ENCODE measurements around the gene SEMA3A.
A peak's percentile ranks its signal among the peaks of the same experiment; 100 is the strongest.
"Not testable (repeated sequence)": the region's sequence is repeated elsewhere in the genome, so short reads cannot be mapped to it uniquely, and the experiment has no call there.

The SEMA3A gene

DNA sequence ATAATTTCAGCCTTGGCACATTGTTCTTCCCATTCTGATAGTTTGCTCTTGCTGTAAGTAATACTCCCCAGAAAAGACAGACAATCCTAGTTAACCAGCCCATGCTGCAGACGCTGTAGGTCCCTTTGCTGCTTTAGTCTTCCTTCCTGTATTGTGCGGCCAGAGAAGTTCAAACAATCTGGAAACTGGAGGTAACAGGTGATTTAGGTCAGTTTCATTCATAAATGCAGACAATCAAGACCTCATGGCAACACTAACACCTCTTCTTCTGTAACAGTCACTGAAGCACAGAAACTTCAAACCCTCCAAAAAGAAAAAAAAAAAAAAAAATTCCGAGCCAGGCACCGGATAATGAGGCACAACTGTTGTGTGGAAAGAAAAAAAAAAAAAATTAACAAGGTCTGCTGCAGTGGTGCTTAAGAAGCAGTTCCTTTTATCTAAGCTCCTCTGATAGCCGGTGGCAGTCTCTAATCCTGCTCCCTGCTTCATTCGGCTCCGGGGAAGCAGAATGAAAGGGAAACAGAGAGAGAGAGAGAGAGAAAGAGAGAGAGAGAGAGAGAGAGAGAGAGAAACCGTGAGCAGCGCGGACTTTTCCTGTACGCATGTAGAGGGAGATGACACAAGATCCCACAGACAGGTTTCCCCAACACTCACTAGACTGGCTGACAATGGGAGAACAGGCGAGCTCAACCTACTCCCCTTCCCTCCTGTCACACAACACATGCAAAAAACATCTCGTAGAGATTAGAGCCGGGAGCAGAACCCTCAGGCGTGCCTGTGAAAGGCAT lies at the start of gene SEMA3A:
SEMA3A (minus strand) TSS at position 306 of the 788 bp plus-strand sequence; CDS start at position 103, 203 bp downstream.
- peak; percentile 84 for ATAC-seq
- TF ChIP-seq ESRRG (CRISPR knock-in tag; IDR thresholded peaks at IDR 0.05) (no peak), CSRNP3 (CRISPR knock-in tag; IDR thresholded peaks at IDR 0.05) (no peak), TCF4 (CRISPR knock-in tag; IDR thresholded peaks at IDR 0.05; ENCODE audit: borderline replicate concordance) (no peak), ZNF8 (CRISPR knock-in tag; IDR thresholded peaks at IDR 0.05) (no peak), ZNF70 (CRISPR knock-in tag; IDR thresholded peaks at IDR 0.05) (no peak), ISL1 (CRISPR knock-in tag; IDR thresholded peaks at IDR 0.05) (no peak)
- TF ChIP-seq, protein P1, sequence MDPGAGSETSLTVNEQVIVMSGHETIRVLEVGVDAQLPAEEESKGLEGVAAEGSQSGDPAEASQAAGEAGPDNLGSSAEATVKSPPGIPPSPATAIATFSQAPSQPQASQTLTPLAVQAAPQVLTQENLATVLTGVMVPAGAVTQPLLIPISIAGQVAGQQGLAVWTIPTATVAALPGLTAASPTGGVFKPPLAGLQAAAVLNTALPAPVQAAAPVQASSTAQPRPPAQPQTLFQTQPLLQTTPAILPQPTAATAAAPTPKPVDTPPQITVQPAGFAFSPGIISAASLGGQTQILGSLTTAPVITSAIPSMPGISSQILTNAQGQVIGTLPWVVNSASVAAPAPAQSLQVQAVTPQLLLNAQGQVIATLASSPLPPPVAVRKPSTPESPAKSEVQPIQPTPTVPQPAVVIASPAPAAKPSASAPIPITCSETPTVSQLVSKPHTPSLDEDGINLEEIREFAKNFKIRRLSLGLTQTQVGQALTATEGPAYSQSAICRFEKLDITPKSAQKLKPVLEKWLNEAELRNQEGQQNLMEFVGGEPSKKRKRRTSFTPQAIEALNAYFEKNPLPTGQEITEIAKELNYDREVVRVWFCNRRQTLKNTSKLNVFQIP (CRISPR knock-in tag; IDR thresholded peaks at IDR 0.05; ENCODE audit: borderline replicate concordance, low read depth): 0 out of 2 replicates have a peak, but pooled peaks have one; percentile 36
- TF ChIP-seq, protein P2, sequence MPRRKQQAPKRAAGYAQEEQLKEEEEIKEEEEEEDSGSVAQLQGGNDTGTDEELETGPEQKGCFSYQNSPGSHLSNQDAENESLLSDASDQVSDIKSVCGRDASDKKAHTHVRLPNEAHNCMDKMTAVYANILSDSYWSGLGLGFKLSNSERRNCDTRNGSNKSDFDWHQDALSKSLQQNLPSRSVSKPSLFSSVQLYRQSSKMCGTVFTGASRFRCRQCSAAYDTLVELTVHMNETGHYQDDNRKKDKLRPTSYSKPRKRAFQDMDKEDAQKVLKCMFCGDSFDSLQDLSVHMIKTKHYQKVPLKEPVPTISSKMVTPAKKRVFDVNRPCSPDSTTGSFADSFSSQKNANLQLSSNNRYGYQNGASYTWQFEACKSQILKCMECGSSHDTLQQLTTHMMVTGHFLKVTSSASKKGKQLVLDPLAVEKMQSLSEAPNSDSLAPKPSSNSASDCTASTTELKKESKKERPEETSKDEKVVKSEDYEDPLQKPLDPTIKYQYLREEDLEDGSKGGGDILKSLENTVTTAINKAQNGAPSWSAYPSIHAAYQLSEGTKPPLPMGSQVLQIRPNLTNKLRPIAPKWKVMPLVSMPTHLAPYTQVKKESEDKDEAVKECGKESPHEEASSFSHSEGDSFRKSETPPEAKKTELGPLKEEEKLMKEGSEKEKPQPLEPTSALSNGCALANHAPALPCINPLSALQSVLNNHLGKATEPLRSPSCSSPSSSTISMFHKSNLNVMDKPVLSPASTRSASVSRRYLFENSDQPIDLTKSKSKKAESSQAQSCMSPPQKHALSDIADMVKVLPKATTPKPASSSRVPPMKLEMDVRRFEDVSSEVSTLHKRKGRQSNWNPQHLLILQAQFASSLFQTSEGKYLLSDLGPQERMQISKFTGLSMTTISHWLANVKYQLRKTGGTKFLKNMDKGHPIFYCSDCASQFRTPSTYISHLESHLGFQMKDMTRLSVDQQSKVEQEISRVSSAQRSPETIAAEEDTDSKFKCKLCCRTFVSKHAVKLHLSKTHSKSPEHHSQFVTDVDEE (CRISPR knock-in tag; IDR thresholded peaks at IDR 0.05): no peak

- not testable (repeated sequence) for ATAC-seq
Measured at GRCh38 chr7:84243037-84243436, 48.4 kb upstream of the SEMA3A start.

- no peak for ATAC-seq
- no peak for TF ChIP-seq CSDC2 (CRISPR knock-in tag; IDR thresholded peaks at IDR 0.05)
- no peak for TF ChIP-seq TOX (CRISPR knock-in tag; IDR thresholded peaks at IDR 0.05; ENCODE audit: borderline replicate concordance)
- TF ChIP-seq ARNTL (CRISPR knock-in tag; IDR thresholded peaks at IDR 0.05; ENCODE audit: borderline replicate concordance, low read depth): no peak
- no peak for TF ChIP-seq RARB (CRISPR knock-in tag; IDR thresholded peaks at IDR 0.05)
- no peak for TF ChIP-seq ZFP3 (CRISPR knock-in tag; IDR thresholded peaks at IDR 0.05)
- TF ChIP-seq ESRRG (CRISPR knock-in tag; IDR thresholded peaks at IDR 0.05): no peak
- TF ChIP-seq ISL1 (CRISPR knock-in tag; IDR thresholded peaks at IDR 0.05): no peak
- no peak for TF ChIP-seq ZNF70 (CRISPR knock-in tag; IDR thresholded peaks at IDR 0.05)
- TF ChIP-seq PPARA (CRISPR knock-in tag; IDR thresholded peaks at IDR 0.05; ENCODE audit: borderline replicate concordance): no peak
- no peak for TF ChIP-seq SNAI2 (CRISPR knock-in tag; IDR thresholded peaks at IDR 0.05)
- TF ChIP-seq ZFP30 (CRISPR knock-in tag; IDR thresholded peaks at IDR 0.05): no peak
- TF ChIP-seq CSRNP3 (CRISPR knock-in tag; IDR thresholded peaks at IDR 0.05): no peak
- TF ChIP-seq, protein P3, sequence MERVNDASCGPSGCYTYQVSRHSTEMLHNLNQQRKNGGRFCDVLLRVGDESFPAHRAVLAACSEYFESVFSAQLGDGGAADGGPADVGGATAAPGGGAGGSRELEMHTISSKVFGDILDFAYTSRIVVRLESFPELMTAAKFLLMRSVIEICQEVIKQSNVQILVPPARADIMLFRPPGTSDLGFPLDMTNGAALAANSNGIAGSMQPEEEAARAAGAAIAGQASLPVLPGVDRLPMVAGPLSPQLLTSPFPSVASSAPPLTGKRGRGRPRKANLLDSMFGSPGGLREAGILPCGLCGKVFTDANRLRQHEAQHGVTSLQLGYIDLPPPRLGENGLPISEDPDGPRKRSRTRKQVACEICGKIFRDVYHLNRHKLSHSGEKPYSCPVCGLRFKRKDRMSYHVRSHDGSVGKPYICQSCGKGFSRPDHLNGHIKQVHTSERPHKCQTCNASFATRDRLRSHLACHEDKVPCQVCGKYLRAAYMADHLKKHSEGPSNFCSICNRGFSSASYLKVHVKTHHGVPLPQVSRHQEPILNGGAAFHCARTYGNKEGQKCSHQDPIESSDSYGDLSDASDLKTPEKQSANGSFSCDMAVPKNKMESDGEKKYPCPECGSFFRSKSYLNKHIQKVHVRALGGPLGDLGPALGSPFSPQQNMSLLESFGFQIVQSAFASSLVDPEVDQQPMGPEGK (CRISPR knock-in tag; IDR thresholded peaks at IDR 0.05; ENCODE audit: borderline replicate concordance): no peak
- TF ChIP-seq GLIS3 (CRISPR knock-in tag; IDR thresholded peaks at IDR 0.05): no peak
- TF ChIP-seq ZNF8 (CRISPR knock-in tag; IDR thresholded peaks at IDR 0.05): no peak
- no peak for TF ChIP-seq BACH2 (CRISPR knock-in tag; IDR thresholded peaks at IDR 0.05; ENCODE audit: borderline replicate concordance)
- no peak for TF ChIP-seq TCF4 (CRISPR knock-in tag; IDR thresholded peaks at IDR 0.05; ENCODE audit: borderline replicate concordance)
Measured at GRCh38 chr7:84238596-84238995, 44.0 kb upstream of the SEMA3A start.
